Stomach (tissue), 4 donors: ENCODE results near the gene LRRC63.

Experiments used
- EP300 ChIP-seq: sonication (generic); formaldehyde crosslinking; IDR thresholded peaks from one replicate; pipeline ENCODE4 v1.6.1; 2017; ENCODE audit warnings: antibody characterized with exemption
- POLR2A ChIP-seq, 4 donors: fragments of 450-650 bp; IDR thresholded peaks; one replicate each; pipeline ENCODE4 v1.6.1; 2016; ENCODE audit warnings: antibody characterized with exemption in 4 of 4, control low read depth in 2 of 4, mild to moderate bottlenecking in 1 of 4, moderate library complexity in 1 of 4
- POLR2AphosphoS5 ChIP-seq, 3 donors: sonication (generic); formaldehyde crosslinking; IDR thresholded peaks; one replicate each; pipeline ENCODE4 v1.6.1; 2016; ENCODE audit warnings: antibody characterized with exemption in 3 of 3
- TF ChIP-seq, protein P1 (sequence below), 7 experiments: fragments of 450-650 bp in 4 of 7; fragments of 200-600 bp in 3 of 7; sonication (generic) in 3 of 7; IDR thresholded peaks; one replicate each; pipeline ENCODE4 v1.5.1; 2016 to 2019; ENCODE audit warnings: antibody characterized with exemption in 7 of 7, control low read depth in 2 of 7, mild to moderate bottlenecking in 1 of 7

DNA sequence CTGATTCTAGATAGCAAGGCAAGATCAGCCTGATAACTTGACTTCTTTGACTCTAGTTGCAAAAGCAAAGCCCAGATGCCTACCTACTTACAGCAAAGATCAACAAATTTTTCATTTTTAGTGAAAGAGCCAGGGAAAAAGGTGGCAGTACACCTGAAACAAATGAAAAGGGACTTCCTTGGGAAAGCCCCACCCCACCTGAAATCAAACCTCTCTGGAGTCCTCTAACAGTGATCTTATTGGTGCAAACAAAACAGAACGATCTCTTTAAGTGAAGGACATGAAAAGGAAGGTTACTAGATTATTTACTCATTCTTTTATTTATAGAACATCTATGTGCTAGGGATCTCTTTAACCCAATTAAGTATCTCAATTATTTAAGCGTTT is 29.2 kb upstream of the LRRC63 start:
- TF ChIP-seq POLR2A (IDR thresholded peaks at IDR 0.05) (no peak), POLR2AphosphoS5 (IDR thresholded peaks at IDR 0.05) (no peak), EP300 (no peak)
- TF ChIP-seq, protein P1, sequence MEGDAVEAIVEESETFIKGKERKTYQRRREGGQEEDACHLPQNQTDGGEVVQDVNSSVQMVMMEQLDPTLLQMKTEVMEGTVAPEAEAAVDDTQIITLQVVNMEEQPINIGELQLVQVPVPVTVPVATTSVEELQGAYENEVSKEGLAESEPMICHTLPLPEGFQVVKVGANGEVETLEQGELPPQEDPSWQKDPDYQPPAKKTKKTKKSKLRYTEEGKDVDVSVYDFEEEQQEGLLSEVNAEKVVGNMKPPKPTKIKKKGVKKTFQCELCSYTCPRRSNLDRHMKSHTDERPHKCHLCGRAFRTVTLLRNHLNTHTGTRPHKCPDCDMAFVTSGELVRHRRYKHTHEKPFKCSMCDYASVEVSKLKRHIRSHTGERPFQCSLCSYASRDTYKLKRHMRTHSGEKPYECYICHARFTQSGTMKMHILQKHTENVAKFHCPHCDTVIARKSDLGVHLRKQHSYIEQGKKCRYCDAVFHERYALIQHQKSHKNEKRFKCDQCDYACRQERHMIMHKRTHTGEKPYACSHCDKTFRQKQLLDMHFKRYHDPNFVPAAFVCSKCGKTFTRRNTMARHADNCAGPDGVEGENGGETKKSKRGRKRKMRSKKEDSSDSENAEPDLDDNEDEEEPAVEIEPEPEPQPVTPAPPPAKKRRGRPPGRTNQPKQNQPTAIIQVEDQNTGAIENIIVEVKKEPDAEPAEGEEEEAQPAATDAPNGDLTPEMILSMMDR (IDR thresholded peaks at IDR 0.05) = no peak
